GM10266 (cell line): ENCODE measurements around the gene ZNF536.

Experiments used
- DNase-seq: peaks from one replicate; pipeline ENCODE4 v3.0.0; 2012; ENCODE audit errors: extremely low spot score
- CTCF ChIP-seq: IDR thresholded peaks from 2 replicates; pipeline ENCODE4 v1.5.1; 2012; ENCODE audit warnings: mild to moderate bottlenecking, low read depth; ENCODE audit not compliant: control insufficient read depth, insufficient read depth; ENCODE audit errors: missing control alignments

Gene ZNF536

GRCh38 chr19:30327331-30327730 lies 44.9 kb upstream of the ZNF536 start:
- no peak for TF ChIP-seq CTCF
- DNase-seq = no peak

- TF ChIP-seq CTCF = no peak
- DNase-seq = no peak
These were observed 44.1 kb upstream of the ZNF536 start for GRCh38 chr19:30328096-30328495.

- DNase-seq = no peak
- no peak for TF ChIP-seq CTCF
These were observed 41.9 kb upstream of the ZNF536 start for GRCh38 chr19:30330266-30330665.

- DNase-seq = no peak
- TF ChIP-seq CTCF = no peak
These were observed 39.5 kb upstream of the ZNF536 start for GRCh38 chr19:30332445-30333234.

GRCh38 chr19:30333291-30334065 lies 38.7 kb upstream of the ZNF536 start:
- no peak for TF ChIP-seq CTCF
- DNase-seq = no peak

GRCh38 chr19:30334841-30335240 lies 37.3 kb upstream of the ZNF536 start:
- no peak for DNase-seq
- no peak for TF ChIP-seq CTCF
